ENCODE results near the gene BRINP2.

Gene BRINP2

GRCh38 chr1:177171536-177172123 is 872 bp downstream of the BRINP2 start:
- DNase-seq, result no peak

GRCh38 chr1:177172272-177172671 is 1.5 kb downstream of the BRINP2 start:
- DNase-seq, result no peak

GRCh38 chr1:177172866-177173265 is 2.1 kb downstream of the BRINP2 start:
- no peak for DNase-seq

- no peak for DNase-seq
These were observed 3.2 kb downstream of the BRINP2 start for GRCh38 chr1:177173976-177174375.

- DNase-seq, result peak; percentile 14
These were observed 4.3 kb downstream of the BRINP2 start for GRCh38 chr1:177174921-177175634.

GRCh38 chr1:177181280-177181630 is 10.5 kb downstream of the BRINP2 start:
- no peak for DNase-seq

- peak; percentile 41 for DNase-seq
These were observed 11.0 kb downstream of the BRINP2 start for GRCh38 chr1:177181631-177182291.

- DNase-seq, result no peak
These were observed 13.1 kb downstream of the BRINP2 start for GRCh38 chr1:177183836-177184235.

DNA sequence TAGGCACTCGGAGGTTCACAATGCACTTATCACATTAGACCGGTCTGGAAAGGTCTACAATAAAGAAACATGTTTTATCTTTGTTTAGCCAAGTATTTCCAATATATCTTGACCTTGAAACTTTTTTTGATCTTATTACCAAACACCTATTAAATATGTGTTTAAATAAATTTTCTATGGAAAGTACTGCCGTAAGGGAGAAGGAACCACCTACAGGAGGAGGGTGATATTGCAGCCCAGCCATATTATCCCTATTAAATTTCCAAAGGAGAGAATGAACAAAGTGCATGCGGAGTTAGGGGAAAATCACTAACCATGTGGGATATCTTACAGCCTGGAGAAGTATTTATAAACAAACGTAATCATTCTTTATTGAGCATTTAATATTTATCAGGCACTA is 14.5 kb downstream of the BRINP2 start:
- no peak for DNase-seq

- no peak for DNase-seq
These were observed 15.9 kb downstream of the BRINP2 start for GRCh38 chr1:177186639-177187038.

- no peak for DNase-seq
These were observed 19.7 kb downstream of the BRINP2 start for GRCh38 chr1:177190308-177190970.

- no peak for DNase-seq
These were observed 27.5 kb downstream of the BRINP2 start for GRCh38 chr1:177198243-177198642.

- no peak for DNase-seq
These were observed 29.5 kb downstream of the BRINP2 start for GRCh38 chr1:177200290-177200689.

DNA sequence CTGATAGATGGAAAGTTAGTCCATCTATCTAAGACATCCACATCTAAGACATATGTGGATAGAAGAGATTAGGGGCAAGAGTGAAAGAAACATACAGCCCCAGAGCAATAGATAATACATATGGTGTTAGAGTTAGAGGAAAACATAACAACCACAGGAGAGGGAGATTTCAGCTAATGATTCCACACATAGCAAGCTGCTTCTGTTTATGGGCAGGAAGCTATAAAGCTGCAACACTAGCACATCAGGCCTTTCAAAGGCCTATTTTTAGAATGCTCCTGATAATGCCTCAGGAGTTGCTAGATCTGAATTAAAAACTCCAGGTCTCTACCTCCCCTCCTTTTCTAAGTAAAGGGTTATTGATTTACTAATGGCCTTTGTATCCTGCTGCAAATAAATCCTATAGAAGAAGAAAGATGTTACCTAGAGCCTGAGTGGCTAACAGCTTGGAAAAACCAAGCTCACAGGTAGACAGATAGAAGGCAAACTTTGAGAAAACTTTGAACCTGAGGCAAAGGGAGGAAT is 36.1 kb downstream of the BRINP2 start:
- DNase-seq, result no peak

DNA sequence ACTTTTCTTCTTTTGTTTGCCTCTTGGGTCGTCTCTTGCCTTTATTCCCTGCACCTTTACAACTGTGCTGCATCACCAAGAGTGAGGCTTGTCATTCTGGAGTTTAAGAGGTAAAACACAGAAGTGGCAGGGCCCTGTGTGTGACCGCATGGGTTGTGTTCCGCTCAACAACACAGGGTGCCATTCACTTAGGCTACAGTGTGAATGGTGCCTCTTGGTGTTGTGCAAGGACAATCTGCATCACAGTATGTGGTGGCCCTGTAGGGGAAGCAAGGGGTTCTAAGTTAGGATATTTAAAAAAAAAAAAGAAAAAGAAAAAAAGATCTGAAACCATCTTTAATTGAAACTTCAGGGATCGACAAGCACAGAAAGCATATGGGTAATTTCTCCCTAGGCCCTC is 38.2 kb downstream of the BRINP2 start:
- DNase-seq, result no peak

- DNase-seq, result peak; percentile 58
These were observed 38.6 kb downstream of the BRINP2 start for GRCh38 chr1:177209357-177209756.

DNA sequence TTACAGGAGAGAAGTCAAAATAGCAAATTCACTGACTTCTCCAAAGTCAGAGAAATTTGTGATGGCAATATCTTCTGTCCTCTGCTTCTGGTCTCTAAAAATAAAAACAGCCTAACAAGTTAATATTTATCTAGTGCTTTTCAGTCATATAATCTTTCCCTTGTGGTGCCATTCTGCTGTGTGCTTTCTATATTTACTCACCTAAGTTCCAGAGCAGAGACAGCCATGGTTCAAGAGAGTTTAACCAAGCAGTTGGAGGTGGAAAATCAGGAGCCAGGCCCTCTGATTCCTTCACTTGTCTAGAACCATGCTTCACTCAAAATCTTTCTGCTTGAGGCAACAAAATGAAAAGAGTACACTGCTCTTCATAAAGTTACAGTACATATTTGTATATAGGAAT is 39.3 kb downstream of the BRINP2 start:
- no peak for DNase-seq

GRCh38 chr1:177211231-177211630 is 40.5 kb downstream of the BRINP2 start:
- DNase-seq, result no peak

GRCh38 chr1:177216587-177217202 is 45.9 kb downstream of the BRINP2 start:
- DNase-seq, result no peak

DNA sequence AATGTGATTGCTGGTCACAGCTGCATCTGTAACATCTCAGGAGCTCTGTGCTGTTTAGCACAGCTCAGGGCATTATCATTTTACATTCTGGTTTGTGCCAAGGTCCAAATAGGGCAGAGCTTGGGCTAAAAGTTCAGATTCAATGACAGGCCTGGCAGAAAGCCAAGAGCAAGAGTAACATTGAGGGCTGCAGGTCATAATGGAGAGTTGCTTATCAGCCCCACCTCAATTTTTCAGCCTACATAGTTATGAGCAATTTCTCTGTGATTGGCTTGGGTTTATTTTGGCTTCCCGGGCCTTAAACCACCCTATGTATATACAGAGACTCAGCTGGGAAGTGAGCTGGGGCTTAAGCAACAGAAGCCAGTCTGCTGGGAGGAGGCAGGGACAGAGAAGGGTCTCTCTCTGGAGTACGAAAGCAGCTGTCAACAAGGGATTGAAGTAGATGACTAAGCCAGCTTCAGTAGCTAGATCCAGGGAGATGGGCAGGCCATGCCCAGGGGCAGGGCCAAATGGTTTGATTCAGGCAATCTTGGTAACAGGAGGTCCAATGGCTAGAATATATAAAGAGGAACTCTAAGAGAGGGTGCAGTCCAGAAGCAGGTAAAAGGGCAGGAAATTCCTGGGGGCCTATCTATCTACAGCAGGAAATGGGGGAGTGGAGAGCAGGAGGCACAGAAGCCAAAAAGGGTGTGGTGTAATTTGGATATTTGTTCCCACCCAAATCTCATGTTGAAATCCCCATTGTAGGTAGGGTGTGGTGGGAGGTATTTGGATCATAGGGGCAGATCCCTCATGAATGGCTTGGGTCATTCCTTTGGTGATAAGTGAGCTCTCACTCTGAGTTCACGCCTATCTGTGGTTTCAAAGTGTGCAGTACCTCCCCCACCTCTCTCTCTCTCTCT is 49.0 kb downstream of the BRINP2 start:
- DNase-seq, result no peak

DNA sequence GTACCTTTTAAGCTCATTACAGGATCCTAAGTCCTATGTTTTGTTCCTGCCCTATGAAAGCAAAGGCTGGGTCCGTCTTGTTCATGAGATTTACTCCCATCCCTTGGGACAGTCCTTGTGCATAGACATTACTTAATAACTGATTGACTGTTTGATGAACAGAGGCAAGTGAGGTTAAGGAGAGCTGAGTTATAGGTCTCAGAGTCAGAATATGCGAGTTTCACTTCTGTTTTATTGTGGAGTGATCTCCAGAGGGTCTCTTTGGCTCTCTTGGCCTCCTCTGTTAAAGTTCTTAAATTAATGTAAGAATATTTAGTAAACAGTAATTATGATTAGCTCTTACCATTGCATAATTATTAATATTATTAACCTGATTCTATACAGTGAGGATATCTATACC is 52.6 kb downstream of the BRINP2 start:
- DNase-seq, result no peak
